Occipital lobe (tissue), 2 donors: Measurements from ENCODE around the gene MT3. TPM values are rescaled to one million over a fixed set of nuclear protein-coding genes. Genes with fewer than 3 reads are reported as not detected.

Experiments
- DNase-seq: peaks from one replicate; lab custom pipeline; 2025; lab: John Stamatoyannopoulos, UW
- total RNA-seq: library from RNA; depleted of rRNA; stranded (reverse); fragments of >200 nt; gene quantifications from one replicate; pipeline ENCODE4 v1.2.3, GENCODE V29; 2014

Gene MT3
- total RNA-seq, 1 donor from 2014 or later: 8.6 TPM

DNA sequence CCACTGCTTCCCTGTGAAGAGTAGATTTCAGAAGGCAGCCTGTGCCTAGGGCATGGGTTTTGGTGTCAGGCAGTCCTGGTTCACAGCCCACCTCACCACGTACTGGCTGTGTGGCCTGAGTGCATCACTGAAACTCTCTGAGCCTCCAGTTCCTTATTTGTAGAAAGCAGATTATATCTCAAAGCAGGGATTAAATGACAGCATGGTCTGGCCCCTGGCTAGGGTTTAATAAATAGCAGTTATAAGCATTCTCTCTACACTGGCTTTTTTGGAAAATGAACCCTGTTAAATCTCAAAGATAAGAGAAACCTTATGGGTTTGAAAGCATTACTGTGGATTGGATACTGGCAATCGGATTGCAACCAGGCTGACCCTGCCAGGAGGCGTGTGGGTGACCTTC is 40.2 kb downstream of the MT3 start:
- DNase-seq: no peak

DNA sequence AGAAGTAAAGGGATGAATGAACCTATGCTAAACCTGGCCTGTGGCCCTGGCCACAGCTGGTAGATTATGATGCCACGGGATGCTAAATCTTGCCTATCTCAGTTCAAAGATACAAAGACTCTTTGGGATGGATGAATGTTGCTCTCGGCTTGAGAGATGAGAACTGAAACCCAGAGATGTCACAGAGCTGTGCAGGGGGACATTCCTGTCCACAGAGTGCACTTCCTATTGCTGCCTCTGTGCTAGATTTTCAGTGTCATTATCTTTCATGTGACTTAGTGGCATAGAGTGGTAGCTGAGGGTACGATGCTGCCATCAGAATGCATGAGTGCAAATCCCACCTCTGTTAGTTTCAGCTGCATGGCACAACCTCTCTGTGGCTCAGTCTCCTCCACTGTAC is 40.8 kb downstream of the MT3 start:
- DNase-seq: no peak

DNA sequence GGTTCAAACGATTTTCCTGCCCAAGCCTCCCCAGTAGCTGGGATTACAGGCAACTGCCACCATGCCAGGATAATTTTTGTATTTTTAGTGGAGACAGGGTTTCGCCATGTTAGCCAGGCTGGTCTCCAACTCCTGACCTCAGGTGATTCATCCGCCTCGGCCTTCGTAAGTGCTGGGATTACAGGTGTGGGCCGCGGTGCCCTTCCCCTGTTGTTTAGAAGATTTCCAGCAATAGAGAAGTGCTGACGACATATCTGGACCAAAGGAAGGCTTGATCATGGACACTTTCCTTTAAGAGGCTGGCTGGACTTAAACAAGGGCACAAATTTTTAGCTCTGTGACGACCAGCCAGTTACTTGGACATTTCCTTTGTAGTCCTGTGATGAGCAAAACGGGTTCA is 41.9 kb downstream of the MT3 start:
- no peak for DNase-seq

DNA sequence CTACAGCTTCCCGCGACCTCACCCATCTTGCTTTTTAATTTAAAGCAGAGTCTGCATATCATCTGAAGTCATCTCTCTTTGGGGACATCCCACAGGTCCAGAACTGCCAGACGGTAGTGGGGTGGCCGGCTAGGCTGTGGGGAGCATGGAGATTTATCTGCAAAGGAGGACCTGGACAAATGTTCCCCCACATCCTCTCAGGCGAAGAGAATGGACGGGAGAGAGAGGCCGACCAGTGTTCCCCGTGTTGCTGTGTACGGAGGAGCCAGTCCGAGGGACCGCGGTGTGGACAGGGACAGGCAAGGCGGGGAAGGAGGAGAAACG is 42.5 kb downstream of the MT3 start:
- DNase-seq: no peak

DNA sequence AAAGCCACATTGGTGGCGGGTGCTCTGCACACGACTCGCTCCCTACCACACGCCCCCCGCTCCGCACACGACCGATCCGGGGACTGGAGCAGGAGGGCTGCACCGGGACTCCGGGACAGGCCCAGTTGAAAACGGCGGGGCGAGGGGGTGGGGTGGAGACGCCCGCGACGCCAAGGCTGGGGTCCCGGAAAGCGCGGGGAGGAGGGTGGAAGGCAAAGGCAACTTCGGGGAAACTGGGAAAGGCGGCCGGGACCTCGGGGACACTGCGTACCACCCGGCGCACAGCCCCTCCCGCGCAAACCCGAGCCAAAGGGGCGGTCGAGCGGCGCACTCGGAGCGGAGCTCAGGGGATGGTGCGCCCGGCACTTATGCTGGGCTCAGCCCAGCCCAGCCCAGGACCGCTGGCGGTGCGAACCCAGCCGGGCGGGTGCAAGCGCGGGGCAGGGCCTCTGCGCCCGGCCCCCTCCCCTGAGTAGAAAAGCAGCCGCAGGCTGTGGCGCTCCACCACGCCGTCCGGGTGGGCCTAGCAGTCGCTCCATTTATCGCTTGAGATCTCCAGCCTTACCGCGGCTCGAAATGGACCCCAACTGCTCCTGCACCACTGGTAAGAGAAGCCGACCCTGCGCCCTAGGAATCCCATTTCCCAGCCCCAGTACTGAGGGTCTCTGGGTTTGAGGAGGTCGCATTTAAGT is 43.0 kb downstream of the MT3 start, which contains the start of gene MT1M:
Gene MT1M, plus strand, starts transcription at position 504 of the 692 bp plus-strand sequence. Its CDS starts 73 bp downstream, at position 577.
- DNase-seq: no peak

DNA sequence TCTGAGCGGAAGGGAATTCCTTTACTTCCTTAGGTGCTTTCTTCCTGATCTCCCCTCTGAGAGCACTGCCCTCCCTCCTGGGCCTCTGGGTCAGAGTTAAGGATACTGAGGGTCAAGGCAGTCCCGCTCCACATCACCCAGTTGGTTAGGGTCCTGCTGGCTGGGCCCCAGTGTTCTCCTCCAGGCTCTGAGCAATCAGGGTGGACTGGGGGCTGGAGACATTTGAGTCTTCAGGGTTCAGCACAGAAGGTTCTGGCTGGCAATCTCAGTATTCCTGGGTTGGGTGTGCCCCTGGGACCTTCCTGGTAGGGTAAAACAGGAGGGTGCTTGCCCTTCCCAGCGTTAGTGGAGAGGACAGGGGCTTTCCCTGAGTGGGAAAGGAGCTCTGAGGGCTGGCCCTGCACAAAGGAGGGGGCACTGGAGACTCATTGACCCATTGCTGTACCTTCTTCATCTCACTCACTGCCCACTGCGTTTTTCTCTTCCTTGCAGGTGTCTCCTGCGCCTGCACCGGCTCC is 43.6 kb downstream of the MT3 start:
- DNase-seq: no peak

DNA sequence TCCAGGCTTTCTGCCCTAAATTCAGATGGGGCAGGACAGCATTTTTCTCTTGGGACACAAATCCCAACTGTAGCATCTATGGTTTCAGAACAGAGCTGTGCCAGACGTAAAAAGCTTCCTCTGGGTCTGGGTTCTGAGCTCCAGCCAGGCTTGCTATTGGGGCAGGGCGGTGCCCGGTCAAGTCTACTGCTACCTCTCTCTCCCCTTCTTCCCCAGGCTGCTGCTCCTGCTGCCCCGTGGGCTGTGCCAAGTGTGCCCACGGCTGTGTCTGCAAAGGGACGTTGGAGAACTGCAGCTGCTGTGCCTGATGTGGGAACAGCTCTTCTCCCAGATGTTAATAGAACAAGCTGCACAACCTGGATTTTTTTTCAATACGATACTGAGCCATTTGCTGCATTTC is 44.2 kb downstream of the MT3 start:
- no peak for DNase-seq

DNA sequence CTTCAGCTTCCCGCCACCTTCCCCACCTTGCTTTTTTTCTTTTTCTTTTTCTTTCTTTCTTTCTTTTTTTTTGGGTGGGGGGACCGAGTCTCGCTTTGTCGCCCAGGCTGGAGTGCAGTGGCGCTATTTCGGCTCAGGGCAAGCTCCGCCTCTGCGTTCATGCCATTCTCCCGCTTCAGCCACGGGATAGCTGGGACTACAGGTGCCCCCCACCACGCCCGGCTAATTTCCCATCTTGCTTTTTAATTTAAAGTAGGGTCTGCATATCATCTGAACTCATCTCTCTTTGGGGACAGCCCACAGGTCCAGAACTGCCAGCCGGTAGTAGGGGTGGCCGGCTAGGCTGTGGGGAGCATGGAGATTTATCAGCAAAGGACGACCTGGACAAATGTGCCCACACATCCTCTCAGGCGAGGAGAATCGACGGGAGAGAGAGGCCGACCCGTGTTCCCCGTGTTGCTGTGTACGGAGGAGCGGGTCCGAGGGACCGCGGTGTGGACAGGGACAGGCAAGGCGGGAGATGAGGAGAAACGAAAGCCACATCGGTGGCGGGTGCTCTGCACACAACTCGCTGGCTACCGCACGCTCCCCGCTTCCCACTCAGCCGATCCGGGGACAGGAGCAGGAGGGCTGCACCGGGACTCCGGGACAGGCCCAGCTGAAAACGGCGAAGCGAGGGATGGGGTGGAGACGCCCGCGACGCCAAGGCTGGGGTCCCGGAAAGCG is 45.5 kb downstream of the MT3 start:
- no peak for DNase-seq

DNA sequence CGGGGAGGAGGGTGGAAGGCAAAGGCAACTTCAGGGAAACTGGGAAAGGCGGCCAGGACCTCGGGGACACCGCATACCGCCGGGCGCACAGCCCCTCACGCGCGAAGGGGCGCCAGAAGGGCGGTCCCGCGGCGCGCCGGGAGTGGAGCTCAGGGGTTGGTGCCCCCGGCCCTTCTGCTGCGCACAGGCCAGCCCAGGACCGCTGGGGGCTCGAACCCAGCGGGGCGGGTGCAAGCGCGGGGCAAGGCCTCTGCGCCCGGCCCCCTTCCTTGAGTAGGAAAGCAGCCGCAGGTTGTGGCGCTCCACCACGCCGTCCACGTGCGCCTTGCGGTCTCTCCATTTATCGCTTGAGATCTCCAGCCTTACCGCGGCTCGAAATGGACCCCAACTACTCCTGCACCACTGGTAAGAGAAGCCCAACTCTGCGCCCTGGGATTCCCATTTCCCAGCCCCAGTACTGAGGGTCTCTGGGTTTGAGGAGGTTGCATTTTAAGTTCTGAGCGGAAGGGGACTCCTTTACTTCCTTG is 46.2 kb downstream of the MT3 start:
- DNase-seq: no peak

DNA sequence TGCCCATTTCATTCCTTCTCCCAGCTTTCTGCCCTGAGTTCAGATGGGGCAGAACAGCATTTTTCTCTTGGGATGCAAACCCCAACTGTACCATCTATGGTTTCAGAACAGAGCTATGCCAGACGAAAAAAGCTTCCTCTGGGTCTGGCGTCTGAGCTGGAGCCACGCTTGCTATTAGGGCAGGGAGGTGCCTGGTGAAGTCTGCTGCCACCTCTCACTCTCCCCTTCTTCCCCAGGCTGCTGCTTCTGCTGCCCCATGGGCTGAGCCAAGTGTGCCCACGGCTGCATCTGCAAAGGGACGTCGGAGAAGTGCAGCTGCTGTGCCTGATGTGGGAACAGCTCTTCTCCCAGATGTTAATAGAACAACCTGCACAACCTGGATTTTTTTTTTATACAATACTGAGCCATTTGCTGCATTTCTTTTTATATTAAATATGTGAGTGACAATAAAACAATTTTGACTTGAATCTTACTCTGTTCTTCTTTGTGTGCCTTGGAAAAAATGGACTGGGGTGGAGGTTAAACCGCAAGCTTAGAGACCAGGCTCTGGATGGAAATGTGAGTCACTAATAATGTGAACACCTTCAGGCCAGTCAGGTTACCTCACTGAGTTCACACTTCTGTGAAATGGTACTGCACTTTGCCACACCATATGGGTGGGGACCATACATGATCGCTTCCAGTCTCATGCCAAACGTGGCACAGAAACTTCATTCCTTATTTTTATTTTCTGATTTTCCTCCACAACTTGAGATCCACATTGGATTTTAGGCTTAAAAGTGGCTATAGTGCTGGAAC is 47.5 kb downstream of the MT3 start:
- DNase-seq: no peak

DNA sequence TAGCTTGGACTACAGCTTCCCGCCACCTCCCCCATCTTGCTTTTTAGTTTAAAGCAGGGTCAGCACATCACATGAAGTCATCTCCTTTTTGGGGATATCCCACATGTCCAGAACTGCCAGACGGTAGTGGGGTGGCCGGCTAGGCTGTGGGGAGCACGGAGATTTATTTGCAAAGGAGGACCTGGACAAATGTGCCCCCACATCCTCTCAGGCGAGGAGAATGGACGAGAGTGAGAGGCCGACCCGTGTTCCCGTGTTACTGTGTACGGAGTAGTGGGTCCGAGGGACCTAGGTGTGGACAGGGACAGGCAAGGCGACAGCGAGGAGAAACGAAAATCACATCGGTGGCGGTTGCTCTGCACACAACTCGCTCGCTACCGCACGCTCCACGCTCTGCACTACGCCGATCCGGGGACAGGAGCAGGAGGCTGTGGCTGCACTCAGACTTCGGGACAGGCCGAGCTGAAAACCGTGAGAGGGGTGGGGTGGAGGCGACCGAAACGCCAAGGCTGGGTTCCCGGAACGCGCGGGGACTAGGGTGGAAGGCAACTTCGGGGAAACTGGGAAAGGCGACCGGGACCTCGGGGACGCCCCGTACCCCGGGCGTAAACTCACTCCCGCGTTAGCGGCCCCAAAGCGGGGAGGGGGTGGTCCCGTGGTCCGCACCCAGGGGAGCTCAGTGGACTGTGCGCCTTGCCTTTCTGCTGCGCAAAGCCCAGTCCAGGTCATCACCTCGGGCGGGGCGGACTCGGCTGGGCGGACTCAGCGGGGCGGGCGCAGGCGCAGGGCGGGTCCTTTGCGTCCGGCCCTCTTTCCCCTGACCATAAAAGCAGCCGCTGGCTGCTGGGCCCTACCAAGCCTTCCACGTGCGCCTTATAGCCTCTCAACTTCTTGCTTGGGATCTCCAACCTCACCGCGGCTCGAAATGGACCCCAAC is 48.8 kb downstream of the MT3 start, which contains the start of gene MT1A:
Gene MT1A, plus strand, starts transcription at position 853 of the 937 bp plus-strand sequence. Its CDS starts 73 bp downstream, at position 926.
- peak; percentile 41 for DNase-seq

DNA sequence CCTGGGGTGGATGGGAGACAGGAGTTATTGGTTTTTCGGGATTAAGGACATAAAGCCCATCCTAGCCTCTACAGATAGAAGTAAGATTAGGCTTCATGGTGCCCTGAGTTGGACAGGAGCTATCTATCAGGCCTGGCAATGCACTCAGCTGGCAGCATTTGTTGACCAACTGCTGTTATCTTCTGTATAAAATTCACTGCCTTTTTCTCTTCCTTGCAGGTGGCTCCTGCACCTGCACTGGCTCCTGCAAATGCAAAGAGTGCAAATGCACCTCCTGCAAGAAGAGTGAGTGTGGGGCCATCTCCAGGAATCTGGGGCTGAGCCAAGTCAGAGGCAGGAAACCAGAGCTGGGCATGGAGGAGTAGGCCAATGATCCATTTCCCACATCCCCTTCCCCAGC is 49.7 kb downstream of the MT3 start:
- DNase-seq: no peak

DNA sequence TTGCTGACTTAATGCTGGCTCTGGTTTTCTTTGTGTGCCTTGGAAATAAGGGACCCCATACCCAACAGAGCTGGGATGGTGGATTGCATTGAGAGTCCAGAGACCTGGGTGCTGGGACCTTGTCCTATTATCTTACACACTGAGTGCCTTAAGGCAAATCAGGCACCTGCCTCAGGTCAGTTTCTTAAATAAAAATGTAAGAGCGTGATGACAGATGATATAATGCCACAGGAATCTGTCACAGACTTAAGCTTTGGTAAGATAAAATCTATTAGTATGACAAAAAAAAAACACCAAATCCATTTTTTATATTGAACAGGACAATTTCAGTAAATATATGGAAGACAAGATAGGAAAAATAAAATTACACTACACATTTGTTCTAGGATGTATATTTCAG is 50.7 kb downstream of the MT3 start:
- DNase-seq: no peak

Other genes with a start within 250 kb of the MT3 start
- gene AMFR, start 164.0 kb upstream of the MT3 start, total RNA-seq: 266 TPM
- gene NUDT21, start 138.2 kb upstream of the MT3 start, total RNA-seq: 287 TPM
- gene OGFOD1, start 138.0 kb upstream of the MT3 start, total RNA-seq: 42.9 TPM
- 124 TPM for gene BBS2, start 69.5 kb upstream of the MT3 start, total RNA-seq
- gene MT4, start 24.5 kb upstream of the MT3 start, total RNA-seq: not detected
- 2.3 TPM for gene MT2A, start 19.1 kb downstream of the MT3 start, total RNA-seq
- 12.8 TPM for gene MT1E, start 36.3 kb downstream of the MT3 start, total RNA-seq
- 1.4 TPM for gene MT1M, start 43.1 kb downstream of the MT3 start, total RNA-seq
- not detected for gene MT1A, start 49.1 kb downstream of the MT3 start, total RNA-seq
- not detected for gene MT1B, start 62.4 kb downstream of the MT3 start, total RNA-seq
- 2.5 TPM for gene MT1F, start 68.4 kb downstream of the MT3 start, total RNA-seq
- not detected for gene MT1G, start 78.5 kb downstream of the MT3 start, total RNA-seq
- not detected for gene MT1H, start 80.3 kb downstream of the MT3 start, total RNA-seq
- gene MT1X, start 92.9 kb downstream of the MT3 start, total RNA-seq: 14.5 TPM
- gene NUP93, start 140.6 kb downstream of the MT3 start, total RNA-seq: 207 TPM